ENCODE results near the gene NODAL.
A peak's percentile ranks its signal among the peaks of the same experiment; 100 is the strongest.

The NODAL gene

DNA sequence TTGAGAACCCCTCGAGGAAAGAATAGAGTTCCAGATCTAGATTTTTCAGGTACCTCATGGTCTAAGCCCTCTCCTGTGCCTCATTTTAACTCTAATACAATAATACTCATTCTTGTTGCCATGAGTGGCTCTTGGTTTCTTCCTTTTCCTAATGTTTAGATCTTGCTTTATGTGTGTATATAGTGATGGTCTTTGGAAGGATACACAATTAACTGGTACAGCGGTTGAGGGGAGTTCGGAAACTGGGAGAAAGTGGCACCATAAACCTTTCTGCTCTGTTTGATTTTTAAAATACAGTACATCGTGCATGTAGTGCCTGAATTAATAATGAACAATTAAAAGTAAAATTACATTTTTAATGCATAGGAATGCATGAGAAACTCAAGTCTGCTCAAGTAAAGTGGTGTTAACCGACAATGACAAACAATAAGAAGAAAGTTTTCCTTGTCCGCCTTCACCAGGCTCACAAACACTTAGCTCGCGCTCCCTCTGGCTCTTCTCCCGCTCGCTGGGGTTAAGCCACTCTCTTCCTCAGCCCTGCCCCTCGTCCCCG lies 37.9 kb downstream of the NODAL start:
- no peaks in the 10 kb centered on the region for H3K9me3 Mint-ChIP-seq
- peak overlapping the region; percentile 90 for H3K4me3 Mint-ChIP-seq
- peaks cover 26% of the 10 kb centered on the region for H3K36me3 Mint-ChIP-seq (ENCODE audit: low read depth)
- H3K27ac Mint-ChIP-seq = peak overlapping the region; percentile 90
- no peak for DNase-seq
- H3K27me3 Mint-ChIP-seq = no peaks in the 10 kb centered on the region
- peaks cover 39% of the 10 kb centered on the region for H3K4me1 Mint-ChIP-seq (ENCODE audit: low read depth)

DNA sequence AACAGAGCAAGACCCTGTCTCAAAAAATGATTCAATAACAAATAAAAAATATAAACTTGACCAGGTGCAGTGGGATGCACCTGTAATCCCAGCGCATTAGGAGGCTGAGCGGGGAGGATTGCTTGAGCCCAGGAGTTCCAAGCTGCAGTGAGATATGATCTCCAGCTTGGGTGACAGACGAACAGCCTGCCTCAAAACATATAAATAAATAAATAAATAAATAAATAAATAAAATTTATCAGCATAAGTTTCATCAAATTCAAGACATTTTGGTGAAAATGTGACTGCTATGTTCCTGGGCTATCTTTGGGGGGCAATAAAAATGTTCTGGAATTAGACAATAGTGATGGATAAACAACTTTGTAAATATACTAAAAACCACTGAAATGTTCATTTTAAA lies 42.3 kb downstream of the NODAL start:
- peaks cover 14% of the 10 kb centered on the region for H3K4me1 Mint-ChIP-seq (ENCODE audit: low read depth)
- no peaks in the 10 kb centered on the region for H3K9me3 Mint-ChIP-seq
- H3K27me3 Mint-ChIP-seq = no peaks in the 10 kb centered on the region
- H3K36me3 Mint-ChIP-seq (ENCODE audit: low read depth) = no peaks in the 10 kb centered on the region
- no peak for DNase-seq
- no peak overlapping the region for H3K27ac Mint-ChIP-seq
- no peak overlapping the region for H3K4me3 Mint-ChIP-seq

DNA sequence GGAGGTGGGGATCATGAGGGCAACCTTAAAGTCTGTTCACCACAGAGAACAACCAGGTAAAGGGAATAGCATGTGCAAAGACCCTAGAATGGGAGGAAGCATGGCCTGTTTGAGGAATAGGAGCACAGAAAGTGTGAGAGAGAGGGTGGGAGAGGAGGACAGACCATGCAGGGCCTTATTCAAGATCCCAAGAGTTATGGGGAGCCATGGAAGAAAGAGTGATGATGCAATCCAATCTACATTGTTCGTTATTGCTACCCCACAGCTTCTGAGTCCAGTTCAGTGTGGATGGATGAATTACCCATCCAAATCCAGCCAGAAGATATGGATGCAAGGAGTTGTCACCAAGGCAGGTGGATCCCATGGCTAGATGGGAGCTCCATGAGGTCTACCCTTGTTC lies 45.3 kb downstream of the NODAL start:
- Mint-ChIP-seq H3K9me3 (no peaks in the 10 kb centered on the region), H3K36me3 (ENCODE audit: low read depth) (no peaks in the 10 kb centered on the region)

DNA sequence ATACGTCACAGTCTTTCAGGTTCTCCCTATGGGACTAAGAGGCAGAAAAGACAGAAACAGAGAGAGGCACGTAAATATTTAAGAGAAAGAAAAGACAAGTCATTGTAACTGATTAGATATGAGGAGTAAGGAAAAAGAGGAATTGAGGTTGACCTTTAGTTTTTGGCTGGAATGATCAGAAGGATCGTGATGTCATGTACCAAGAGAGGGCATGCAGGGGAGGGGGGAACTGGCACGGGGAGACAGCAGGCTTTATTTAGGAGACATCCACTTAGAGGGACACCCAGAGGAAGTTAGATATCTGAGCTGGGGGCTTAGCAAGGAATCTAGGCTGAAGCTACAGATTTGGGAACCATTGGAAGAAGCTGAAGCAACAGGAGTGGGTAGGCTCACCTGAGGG lies 49.8 kb downstream of the NODAL start:
- no peak for DNase-seq
- no peaks in the 10 kb centered on the region for H3K9me3 Mint-ChIP-seq
- H3K27me3 Mint-ChIP-seq = peaks cover 13% of the 10 kb centered on the region
- peaks cover 5% of the 10 kb centered on the region for H3K4me1 Mint-ChIP-seq (ENCODE audit: low read depth)
- H3K27ac Mint-ChIP-seq = no peak overlapping the region
- no peaks in the 10 kb centered on the region for H3K36me3 Mint-ChIP-seq (ENCODE audit: low read depth)
- no peak overlapping the region for H3K4me3 Mint-ChIP-seq

More for the DNA sequence above, 45.3 kb downstream of the NODAL start:
- peaks cover 7% of the 10 kb centered on the region for H3K27me3 Mint-ChIP-seq
- DNase-seq = no peak
- H3K4me1 Mint-ChIP-seq (ENCODE audit: low read depth) = no peaks in the 10 kb centered on the region
- H3K4me3 Mint-ChIP-seq = no peak overlapping the region
- no peak overlapping the region for H3K27ac Mint-ChIP-seq

Data from activated T-cell treated with anti-CD3 and anti-CD28 coated beads, Interleukin-2, amount 50 U/mL, for 24 hours (primary cell).